SIG-M5 (cell line): ENCODE data around the gene PIK3AP1.

ENCODE experiments used
- DNase-seq: peaks from one replicate; lab custom pipeline; 2025; lab: John Stamatoyannopoulos, UW

PIK3AP1 gene

DNA sequence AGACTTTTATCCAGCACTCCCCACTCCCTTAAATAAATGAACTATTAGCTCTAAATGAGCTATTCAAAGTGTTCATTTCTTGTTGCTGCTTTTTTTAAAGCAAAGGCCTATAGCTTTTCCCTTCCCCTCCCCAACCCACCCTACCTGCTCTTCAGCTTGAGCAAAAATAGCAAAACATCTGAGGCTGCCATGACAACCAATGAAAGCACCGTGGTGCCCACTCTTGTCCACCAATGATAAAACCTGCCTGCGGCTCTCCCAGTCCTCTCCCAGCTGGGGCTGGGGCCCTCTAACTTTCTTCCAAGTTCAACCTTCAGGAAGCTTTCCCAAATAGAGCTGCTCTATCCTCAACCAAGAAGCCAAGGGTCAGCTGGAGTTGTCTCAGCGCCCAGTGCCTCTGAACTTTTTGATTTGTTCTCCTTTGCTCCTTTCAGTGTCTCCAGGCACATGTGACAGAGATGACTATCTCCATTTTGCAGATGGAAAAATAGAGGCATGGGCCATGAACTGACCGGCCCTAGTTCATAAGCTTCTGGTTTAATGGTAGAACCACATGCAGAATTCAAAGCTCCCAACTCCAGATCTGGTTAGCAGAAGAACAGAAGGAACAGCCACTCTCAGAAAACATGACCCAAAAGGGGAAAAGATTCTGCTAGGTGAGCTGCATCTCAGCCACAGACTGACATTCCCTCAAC is 47.7 kb downstream of the PIK3AP1 start:
- DNase-seq, result no peak

DNA sequence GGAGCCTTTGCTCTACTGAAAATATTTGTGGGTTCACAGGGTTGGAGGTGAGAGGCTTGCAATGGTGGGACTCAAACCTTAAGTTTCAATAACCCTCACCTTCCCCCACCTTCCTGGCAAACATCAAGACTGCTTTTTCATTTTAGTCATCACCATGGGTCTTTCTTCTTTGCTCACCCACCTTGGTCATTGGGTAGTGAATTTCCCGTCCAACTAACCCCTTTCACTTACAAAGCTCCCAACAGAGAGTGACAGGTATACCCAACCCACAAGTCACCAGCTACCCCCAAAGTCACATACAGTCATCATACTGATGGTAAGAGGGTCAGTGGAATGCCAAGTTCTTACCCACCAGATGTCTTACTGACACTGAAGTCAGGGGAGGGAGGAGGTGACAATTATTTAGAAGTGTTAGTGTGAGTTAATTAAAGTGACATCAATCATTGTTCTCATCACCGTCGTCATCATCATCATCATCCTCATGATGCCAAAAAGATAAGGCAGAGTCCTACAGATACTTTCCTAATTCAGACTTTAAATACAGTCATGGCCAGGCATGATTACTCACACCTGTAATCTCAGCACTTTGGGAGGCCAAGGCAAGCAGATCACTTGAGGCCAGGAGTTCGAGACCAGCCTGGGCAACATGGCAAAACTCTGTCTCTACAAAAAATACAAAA is 49.0 kb downstream of the PIK3AP1 start:
- DNase-seq, result no peak

DNA sequence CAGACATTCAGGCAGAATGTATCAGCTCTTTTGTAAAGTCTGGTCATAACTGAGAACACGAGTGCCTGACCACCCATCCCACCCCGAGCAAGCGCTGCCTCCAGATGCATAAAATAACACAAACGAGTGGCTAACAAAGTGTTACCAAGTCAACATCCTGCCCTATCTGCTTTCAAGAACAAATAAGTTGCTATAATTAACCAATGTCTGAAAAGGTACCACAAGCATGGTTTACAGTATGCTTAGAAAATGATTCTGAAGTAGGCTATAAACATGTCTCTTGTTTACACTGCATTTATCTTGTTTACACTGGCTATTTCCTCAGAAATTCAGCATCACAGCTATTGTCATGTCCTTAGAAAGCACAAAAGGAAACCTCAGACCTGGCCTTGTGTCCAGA is 49.5 kb downstream of the PIK3AP1 start:
- DNase-seq, result no peak

DNA sequence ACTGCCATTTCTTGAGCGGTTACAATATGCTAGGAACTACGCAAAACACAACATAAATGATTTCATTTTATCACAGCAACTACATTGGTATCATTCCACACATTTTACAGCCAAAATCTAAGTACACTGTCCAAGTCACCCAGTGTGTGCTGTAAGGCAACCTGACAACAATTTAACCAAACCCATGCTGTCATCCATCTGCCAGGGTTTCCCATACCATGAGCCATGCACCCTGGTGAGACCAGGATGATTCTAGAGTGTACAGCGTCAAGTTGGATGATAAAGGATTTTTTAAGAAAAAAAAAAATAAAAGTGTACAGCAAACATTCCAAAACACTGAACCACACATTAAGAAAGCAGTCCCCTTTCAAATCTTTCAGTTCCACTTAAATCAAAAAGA is 52.9 kb downstream of the PIK3AP1 start:
- no peak for DNase-seq

DNA sequence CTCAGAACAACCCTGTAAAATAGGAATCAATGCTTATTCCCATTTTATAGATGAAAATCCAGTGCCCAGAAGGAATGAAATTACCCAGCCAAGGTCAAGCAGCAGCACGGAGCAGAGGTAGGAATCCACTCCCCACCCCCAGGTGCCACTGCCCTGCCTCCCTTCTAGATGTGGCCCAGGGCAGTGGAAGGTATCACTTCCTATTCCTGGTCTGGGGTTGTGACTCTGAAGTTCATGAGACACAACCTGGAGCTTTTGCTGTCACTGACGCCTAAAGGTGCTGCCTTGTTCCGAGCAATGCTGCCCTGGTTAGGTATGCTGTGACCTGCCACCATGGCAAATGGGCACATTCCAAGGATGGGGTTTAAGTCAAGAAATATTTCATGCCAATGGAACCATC is 53.6 kb downstream of the PIK3AP1 start:
- DNase-seq, result no peak

DNA sequence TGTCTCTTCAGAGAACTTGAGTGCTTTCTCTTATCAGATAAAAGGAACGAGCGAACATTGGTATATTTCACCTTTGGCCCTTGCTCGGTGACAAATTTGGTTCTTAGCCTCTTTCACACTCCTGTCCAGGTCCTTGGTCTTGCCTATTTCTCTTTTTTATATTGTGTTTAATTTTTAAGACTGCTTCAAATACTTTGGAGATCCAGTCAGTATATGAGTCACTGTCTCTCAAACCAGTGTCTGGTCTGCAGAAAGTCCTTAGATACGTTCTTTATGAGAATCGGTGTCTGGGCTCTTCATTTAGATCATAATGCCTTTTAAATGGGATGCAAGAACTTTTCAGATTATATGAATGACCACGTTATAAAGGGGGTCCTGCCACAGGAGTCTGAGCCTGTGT is 55.0 kb downstream of the PIK3AP1 start:
- DNase-seq, result no peak

DNA sequence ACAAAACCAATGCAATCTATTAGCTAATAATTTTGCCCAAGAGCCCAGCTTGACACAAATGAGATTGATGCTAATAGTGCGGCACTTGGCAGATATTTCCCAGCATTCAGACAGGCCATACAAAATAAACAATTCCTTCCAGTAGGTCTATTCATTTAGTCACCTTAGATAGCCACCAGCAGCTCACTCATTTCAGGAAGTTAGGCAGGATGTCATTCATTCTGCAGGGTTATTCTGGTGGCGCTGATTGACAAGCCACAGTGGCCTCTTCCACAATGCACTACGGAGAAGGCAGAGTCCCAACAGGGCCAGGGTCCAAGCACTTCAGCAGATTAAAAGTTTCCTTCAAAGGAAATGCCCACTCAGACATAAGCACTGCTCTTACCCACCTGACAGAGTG is 55.8 kb downstream of the PIK3AP1 start:
- DNase-seq, result no peak

DNA sequence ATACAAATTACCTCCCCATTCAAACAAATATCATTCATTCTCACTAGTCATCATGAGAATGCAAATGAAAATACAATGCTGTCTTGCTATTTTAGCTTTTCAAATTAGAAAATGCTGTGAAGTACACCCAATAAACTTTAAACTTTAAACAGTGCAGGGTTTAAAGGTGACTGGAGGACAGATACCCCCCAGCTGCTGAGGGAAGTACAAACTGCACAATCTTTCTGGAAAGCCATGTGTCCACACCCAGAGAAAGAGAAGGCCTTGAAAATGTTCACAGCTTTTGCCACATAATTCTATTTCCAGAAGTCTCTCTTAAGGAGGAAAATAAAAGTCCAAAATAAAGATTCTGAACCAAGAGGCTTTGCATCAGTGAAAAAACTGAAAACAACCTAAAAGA is 56.5 kb downstream of the PIK3AP1 start:
- no peak for DNase-seq

DNA sequence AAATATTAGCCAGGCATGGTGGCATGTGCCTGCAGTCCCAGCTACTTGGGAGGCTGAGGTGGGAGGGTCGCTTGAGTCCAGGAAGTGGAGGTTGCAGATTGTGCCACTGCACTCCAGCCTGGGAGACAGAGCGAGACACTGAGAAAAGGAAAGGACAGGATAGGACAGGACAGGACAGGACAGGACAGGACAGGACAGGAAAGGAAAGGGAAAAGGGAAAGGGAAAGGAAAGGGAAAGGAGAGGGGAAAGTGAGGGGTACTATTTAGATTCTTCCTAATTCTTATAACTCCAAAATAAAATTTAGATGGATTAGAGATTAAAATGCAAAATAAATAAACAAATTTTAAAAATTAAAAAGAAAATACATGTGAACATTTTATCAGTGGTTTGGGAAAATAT is 58.7 kb downstream of the PIK3AP1 start:
- DNase-seq, result no peak

DNA sequence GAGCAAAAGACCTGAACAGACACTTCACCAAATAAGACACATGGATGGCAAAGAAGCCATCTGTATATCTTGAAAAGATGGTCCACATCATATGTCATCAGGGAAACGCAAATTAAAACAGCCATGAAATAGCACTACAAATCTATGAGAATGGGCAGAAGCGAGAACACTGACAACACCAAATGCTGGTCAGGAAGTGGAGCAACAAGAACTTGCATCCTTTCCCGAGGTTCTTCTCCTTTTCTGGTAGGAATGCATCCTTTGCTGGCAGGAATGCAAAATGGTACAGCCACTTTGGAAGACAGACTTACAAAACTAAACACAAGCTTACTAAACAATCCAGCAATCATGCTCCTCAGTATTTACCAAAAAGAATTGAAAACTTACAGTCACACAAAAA is 60.0 kb downstream of the PIK3AP1 start:
- DNase-seq, result no peak

DNA sequence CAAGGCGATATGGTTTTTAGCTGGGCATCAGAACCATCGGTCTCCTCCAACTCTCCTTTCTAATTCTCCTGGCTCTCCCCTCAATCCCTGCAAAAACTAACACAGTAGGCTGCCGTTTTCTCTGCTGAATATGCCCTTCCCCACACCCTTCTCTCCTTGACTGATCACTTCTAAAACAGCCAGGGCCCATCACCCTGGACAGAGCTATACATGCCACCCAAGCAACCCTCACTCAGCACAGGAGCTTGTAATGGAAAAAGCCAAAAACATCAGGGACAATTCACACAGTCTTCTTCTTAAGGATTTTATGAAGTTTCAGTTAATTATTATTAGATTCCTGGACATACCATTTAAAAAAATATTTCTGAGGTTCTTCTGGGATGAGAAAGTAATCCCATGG is 61.5 kb downstream of the PIK3AP1 start:
- no peak for DNase-seq

DNA sequence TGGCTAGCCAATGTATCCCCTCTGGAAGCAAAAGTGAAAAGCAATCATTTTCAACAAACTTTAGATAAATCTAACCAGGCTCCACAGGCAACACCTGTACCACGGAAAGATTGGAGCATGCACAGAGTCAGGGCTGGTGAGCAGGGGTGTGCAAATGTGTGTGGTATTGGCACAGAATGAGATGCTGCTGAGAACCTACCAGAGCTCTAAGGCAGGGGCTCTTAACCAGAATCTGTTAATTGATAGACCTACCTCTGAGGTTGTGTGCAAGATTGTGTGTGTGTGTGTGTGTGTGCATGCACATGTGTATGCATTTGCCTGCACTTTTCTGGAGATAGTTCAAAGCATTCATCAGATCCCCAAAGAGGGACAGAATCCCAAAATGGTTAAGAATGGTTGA is 62.9 kb downstream of the PIK3AP1 start:
- no peak for DNase-seq

DNA sequence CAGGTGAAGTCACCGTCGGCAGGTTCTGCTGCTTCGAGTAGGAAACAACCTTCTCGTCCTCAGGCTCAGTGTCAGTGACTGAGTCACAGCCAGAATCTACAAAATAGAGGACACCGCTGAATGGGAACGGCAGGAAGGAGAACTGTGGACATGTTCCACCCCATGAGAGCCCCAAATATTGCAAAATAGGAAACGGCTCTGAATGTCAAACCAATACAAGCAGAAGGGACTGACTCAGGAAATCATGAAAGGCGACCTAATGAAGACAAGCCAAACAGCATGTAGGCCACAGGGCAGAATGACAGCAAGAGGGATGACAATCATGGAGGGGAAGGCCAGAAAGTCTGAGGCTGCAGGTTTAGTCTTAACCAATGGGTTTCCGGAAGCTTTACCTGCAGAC is 63.5 kb downstream of the PIK3AP1 start:
- peak; percentile 76 for DNase-seq

DNA sequence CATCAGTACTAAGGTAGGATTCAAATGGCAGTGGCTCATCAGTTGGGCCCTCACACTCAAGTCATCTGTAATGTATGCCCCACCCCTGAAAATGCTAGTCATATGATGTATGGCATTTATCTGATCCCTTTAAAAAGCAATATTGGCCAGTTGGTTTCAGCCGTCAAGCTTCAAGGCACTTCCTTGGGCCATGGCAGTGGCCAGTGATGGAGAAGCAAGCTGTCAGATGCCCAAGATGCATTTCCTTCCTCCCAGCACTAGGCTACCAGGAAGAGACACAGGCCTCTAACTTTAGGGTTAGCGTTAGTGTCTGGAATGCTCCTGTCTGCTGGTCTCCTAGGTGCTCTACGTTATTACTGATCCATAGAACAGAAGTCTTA is 64.1 kb downstream of the PIK3AP1 start:
- no peak for DNase-seq

DNA sequence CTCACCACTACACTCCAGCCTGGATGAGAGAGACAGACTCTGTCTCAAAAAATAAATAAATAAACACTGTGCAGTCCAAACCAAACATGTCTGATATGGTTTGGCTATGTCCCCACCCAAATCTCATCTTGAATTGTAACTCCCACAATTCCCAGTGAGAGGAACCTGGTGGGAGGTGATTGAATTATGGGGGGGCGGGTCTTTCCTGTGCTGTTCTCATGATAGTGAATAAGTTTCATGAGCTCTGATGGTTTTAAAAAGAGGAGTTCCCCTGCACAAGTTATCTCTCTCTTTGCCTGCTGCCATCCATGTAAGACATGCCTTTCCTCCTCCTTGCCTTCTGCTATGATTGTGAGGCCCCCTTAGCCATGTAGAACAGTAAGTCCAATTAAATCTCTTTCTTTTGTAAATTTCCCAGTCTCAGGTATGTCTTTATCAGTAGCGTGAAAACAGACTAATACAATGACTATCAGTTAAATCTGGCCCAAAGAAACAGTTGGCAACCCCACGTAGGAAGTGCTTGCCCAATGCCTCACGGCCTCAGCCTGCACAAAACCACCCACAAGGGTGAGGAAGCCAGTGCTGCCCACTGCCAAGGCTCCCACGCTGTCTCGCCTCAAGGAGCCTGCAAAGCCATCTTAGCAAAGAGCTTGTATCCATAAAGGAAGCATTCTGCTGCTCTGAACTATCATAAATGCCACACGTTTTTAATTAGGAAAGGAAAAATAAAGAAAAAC is 64.7 kb downstream of the PIK3AP1 start:
- DNase-seq, result no peak

DNA sequence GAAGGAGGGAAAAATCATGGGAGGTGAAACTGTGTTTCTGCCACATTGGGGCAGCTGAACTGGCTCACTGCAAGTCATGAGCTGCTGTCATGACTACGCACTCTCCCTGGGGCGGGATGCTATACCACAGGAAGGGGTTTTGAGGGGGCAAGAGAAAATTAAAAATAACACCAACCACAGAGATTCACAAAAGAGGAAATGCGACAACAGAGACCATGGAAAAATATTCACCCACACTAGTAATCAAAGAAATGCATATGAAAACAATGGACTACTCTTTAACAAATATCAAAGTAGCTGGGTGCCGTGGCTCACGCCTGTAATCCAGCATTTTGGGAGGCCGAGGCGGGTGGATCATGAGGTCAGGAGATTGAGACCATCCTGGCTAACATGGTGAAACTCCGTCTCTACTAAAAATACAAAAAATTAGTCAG is 68.3 kb downstream of the PIK3AP1 start:
- peak; percentile 60 for DNase-seq

DNA sequence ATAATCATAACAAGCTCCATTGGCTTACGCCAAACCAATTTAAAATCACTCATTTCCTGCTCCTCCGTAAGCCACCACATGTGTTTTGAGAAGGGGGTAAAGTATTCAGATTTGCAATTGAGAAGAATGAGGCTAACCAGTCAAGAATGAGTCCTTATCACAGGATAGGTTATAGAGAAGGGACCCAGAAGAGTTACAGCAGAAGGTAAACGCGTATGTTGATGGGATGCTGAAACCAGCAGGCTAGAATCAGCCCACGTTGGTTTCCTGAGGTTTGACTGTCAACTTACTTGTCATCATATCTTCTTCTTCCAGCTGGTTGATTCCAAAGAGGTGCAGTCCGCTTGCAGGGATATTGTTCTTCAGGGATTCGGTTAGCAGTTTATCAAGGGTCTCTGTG is 69.4 kb downstream of the PIK3AP1 start:
- no peak for DNase-seq

DNA sequence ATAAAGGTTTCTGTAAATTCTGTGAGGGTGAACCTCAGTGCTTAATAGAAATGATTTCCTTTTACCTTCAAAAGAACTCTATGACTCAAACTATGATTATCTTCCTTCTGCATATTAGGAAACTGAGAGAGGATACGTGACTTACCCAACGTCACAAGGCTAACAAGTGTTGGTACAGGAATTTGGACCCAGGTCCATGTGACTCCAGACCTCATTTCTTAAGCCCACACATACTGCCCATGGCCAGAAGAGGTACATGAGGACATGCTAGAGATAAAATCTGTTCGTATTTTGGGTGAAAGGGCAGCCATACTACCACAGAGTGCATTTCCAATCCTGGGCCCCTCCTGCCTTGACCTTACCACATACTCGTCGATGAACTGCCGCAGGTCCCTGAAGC is 72.0 kb downstream of the PIK3AP1 start:
- DNase-seq, result no peak

DNA sequence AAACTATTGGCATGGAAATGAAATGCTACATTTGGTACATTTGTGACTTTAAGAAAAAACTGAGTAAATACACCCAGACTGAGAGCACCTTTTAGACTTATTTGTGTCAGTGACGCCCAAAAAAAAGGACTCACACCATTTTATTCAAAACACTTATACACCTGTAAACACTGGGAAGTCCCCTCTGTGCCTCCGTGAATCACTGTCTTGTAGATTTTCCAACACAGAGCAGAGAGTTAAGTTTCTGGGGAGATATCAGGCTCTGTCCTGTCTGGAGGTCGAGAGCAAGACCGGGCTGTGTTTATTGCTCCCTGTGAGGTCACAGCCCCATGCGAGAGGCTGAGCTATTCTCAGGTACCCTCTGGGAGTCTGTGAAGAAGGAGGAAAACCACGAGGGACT is 72.8 kb downstream of the PIK3AP1 start:
- DNase-seq, result no peak

DNA sequence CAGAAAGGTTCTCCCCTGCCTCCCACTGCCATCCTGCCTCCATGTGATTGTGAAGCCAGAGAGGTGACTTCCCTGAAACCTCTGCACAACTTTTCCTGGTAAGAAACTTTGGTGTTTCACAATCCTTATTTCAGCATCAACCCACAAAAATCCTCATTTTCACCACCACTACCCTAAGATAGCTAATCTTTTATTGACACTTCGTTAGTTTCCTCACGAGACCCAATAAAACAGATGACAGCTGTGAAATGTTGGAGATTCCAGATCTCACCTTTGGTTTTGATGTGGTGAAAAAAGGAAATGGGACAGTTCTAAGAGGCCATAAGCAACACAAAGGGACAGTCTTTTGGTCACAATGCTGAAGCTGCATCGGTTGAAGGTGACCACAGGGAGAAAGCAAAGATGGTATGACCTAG is 73.6 kb downstream of the PIK3AP1 start:
- no peak for DNase-seq

DNA sequence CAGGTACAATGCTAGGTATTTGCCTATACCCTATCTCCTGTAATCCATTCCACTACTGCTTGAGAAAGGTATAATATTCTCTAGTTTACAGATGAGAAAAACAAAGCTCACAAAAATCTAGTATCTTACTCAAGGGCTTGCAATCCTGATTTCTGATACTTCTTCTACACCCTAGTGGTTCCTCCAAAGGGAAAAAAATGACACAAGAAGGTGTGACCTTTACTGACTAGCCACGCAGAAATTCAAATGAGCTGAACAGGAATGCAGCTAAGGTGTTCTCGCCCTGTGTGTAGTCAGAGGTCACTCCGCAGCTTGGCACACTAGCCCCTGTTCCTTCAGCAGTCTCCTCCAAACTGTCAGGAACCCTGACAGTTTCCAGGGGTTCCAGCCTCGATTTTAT is 74.0 kb downstream of the PIK3AP1 start:
- no peak for DNase-seq

DNA sequence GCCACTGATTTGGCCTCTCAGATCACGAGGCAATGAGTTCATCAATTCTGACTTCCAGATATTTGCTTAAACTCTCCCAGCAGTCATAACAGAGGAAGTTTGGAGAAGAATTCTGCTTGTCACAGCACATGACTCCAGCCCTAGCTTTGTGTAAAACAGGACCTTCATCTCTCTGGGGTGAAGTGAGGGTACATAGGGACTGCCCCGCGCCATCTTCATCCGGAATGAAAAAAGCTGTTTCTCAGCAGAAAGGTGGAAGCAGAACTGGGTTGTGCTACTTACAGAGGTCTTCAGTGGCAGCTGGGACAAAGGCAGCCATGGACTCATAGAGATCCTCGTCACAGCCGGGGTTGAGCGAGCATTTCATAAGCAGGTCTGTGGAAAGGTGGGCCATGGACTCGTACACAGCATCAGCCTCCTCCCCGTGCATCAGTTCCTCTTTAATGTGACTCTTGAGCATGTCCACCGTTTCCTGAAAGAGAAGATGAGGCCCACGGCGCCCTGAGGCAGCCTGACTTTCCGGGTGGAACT is 75.1 kb downstream of the PIK3AP1 start:
- no peak for DNase-seq

DNA sequence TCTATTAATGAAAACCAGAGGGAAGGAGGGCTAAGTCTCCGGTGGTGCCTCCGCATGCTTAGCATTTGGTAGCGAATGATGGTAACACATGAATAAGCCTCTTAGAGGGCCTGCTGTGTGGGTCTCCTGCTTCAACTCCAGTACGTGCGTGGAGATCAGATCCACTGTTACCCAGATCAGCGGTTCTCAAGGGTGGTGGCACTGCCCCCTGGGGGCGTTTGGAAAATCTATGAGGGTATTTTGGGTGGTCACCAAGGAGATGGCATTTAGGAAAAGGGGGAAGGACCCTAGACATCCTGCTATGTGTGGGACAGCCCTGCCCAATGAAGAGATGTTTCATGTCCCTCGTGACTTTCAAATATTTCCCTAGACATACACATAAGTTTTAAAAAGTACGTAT is 76.4 kb downstream of the PIK3AP1 start:
- no peak for DNase-seq
